GM12878 (cell line): Measurements from ENCODE around the gene EHD4. TPM values are rescaled to one million over a fixed set of nuclear protein-coding genes. Genes with fewer than 3 reads are reported as not detected.

Experiments
- ATF7 ChIP-seq: fragments of 450-650 bp; IDR thresholded peaks from 2 replicates; pipeline ENCODE4 v1.6.1; 2016; ENCODE audit warnings: low read depth, mild to moderate bottlenecking
- CBX3 ChIP-seq: fragments of 200-600 bp; sonication (generic); IDR thresholded peaks from 2 replicates; pipeline ENCODE4 v1.6.1; 2016; ENCODE audit warnings: low read depth, borderline replicate concordance
- CUX1 ChIP-seq: IDR thresholded peaks from 2 replicates; pipeline ENCODE4 v1.6.1; 2012; ENCODE audit warnings: improper control_type of control experiment, low read depth, low read length; ENCODE audit not compliant: insufficient replicate concordance
- E4F1 ChIP-seq: fragments of 450-650 bp; IDR thresholded peaks from 2 replicates; pipeline ENCODE4 v1.6.1; 2018; ENCODE audit warnings: borderline replicate concordance, mild to moderate bottlenecking; ENCODE audit not compliant: partially characterized antibody
- EED ChIP-seq: sonication (generic); IDR thresholded peaks from 2 replicates; pipeline ENCODE4 v1.6.1; 2016; ENCODE audit warnings: antibody characterized with exemption, low read depth
- ESRRA ChIP-seq: IDR thresholded peaks from 2 replicates; pipeline ENCODE4 v1.6.1; 2012; ENCODE audit warnings: mild to moderate bottlenecking, low read length, improper control_type of control experiment
- IKZF1 ChIP-seq: fragments of 450-650 bp; conservative IDR thresholded peaks from 2 replicates; pipeline ENCODE4 v1.6.1; 2017; ENCODE audit warnings: antibody characterized with exemption, mild to moderate bottlenecking
- IKZF2 ChIP-seq, 2 experiments: fragments of 450-650 bp; IDR thresholded peaks; 2 replicates each; pipeline ENCODE4 v1.6.1; 2017; ENCODE audit warnings: mild to moderate bottlenecking in 2 of 2, moderate library complexity in 2 of 2
- LARP7 ChIP-seq: fragments of 450-650 bp; IDR thresholded peaks from 2 replicates; pipeline ENCODE4 v1.6.1; 2017; ENCODE audit warnings: mild to moderate bottlenecking
- NRF1 ChIP-seq: conservative IDR thresholded peaks from 2 replicates; pipeline ENCODE4 v1.6.1; 2011; ENCODE audit warnings: mild to moderate bottlenecking, low read depth, low read length, improper control_type of control experiment
- POLR2AphosphoS5 ChIP-seq: IDR thresholded peaks from 2 replicates; pipeline ENCODE4 v1.6.1; 2011; ENCODE audit warnings: mild to moderate bottlenecking, low read length, inconsistent platforms
- REST ChIP-seq: IDR thresholded peaks from 2 replicates; pipeline ENCODE4 v1.6.1; 2012; ENCODE audit warnings: mild to moderate bottlenecking, low read depth, low read length
- RFX5 ChIP-seq: IDR thresholded peaks from 2 replicates; pipeline ENCODE4 v1.6.1; 2011; ENCODE audit warnings: low read depth, low read length, improper control_type of control experiment
- SMARCA5 ChIP-seq: fragments of 450-650 bp; IDR thresholded peaks from 2 replicates; pipeline ENCODE4 v1.6.1; 2017; ENCODE audit warnings: mild to moderate bottlenecking
- SPI1 ChIP-seq: IDR thresholded peaks from 2 replicates; pipeline ENCODE4 v1.6.1; 2011; ENCODE audit warnings: low read depth, mild to moderate bottlenecking, low read length, moderate library complexity, borderline replicate concordance; ENCODE audit not compliant: insufficient read depth
- SREBF2 ChIP-seq: IDR thresholded peaks from 2 replicates; pipeline ENCODE4 v1.6.1; 2012; ENCODE audit warnings: mild to moderate bottlenecking, low read length
- TAF1 ChIP-seq: IDR thresholded peaks from 2 replicates; pipeline ENCODE4 v1.6.1; 2011; ENCODE audit warnings: mild to moderate bottlenecking, low read depth, low read length, borderline replicate concordance
- TCF12 ChIP-seq: IDR thresholded peaks from 2 replicates; pipeline ENCODE4 v1.6.1; 2011; ENCODE audit warnings: low read depth, mild to moderate bottlenecking, low read length
- TCF3 ChIP-seq: IDR thresholded peaks from 2 replicates; pipeline ENCODE4 v1.6.1; 2012; ENCODE audit warnings: low read depth, mild to moderate bottlenecking, low read length, borderline replicate concordance; ENCODE audit not compliant: insufficient read depth
- ZNF274 ChIP-seq: IDR thresholded peaks from one replicate; pipeline ENCODE4 v1.8.0; 2011; ENCODE audit not compliant: insufficient read length, insufficient read depth
- ZZZ3 ChIP-seq: IDR thresholded peaks from 2 replicates; pipeline ENCODE4 v1.6.1; 2011; ENCODE audit warnings: low read depth; ENCODE audit not compliant: control insufficient read depth, insufficient read length
- polyA plus RNA-seq, 11 experiments: library from polyadenylated mRNA; depleted of rRNA in 4 of 11; unstranded in 6 of 11; stranded (reverse) in 5 of 11; fragments of >200 nt; fragmentation: Nextera tagmentation in 4 of 11; fragmentation: Illumina TruSeq in 1 of 11; extraction: Ambion mirVana in 4 of 11; extraction: Trizol in 1 of 11; gene quantifications; 1 replicate in 1 of 11; 2 replicates in 10 of 11; pipeline versions ENCODE4 v1.2.1 to v1.2.3, GENCODE V29; 2011 to 2016; ENCODE audit warnings: inconsistent platforms in 2 of 11, missing spikeins in 2 of 11, low read depth in 1 of 11
- total RNA-seq, 4 experiments: library from RNA; depleted of rRNA in 3 of 4; stranded (reverse); fragments of >200 nt in 3 of 4; fragmentation: Illumina TruSeq in 1 of 4; extraction: Trizol in 1 of 4; gene quantifications; 2 replicates each; pipeline versions ENCODE4 v1.2.1 to v1.2.3, GENCODE V29; 2013 to 2021

Gene EHD4
- total and polyA plus RNA-seq, 10 of the 15 experiments (the other 5 are each of a cell fraction or from before 2014, with no cell fraction given), result 4.2 to 62.9 (median 44.7) TPM

GRCh38 chr15:41894791-41895463, 77.4 kb downstream of the EHD4 start (continued):
- no peak for TF ChIP-seq REST
- TF ChIP-seq SREBF2, result no peak
- TF ChIP-seq CUX1, result no peak
- TF ChIP-seq IKZF1, result peak; percentile 84
- peak; percentile 62 for TF ChIP-seq SPI1
- no peak for TF ChIP-seq ATF7
- no peak for TF ChIP-seq ZNF274
- TF ChIP-seq EED, result peak; percentile 58; the same call in 1 of the 2 replicates
- TF ChIP-seq SMARCA5, result no peak
- no peak for TF ChIP-seq CBX3
- TF ChIP-seq LARP7, result no peak
- TF ChIP-seq ZZZ3, result no peak
- 0 out of 2 replicates have a peak, but pooled peaks have one; percentile 18 for TF ChIP-seq TCF3
- peak in 1 of 2 experiments; percentile 71; a peak in 3 of 4 replicates for TF ChIP-seq IKZF2 (IDR thresholded peaks at IDR 0.05)
- no peak for TF ChIP-seq TCF12
- no peak for TF ChIP-seq NRF1
- peak; percentile 18; the same call in 1 of the 2 replicates for TF ChIP-seq POLR2AphosphoS5
- TF ChIP-seq E4F1, result no peak
- TF ChIP-seq TAF1, result no peak
- no peak for TF ChIP-seq ESRRA
- no peak for TF ChIP-seq RFX5
